ENCODE measurements around the gene KCTD16. TPM values are rescaled to one million over a fixed set of nuclear protein-coding genes. Genes with fewer than 3 reads are reported as not detected.

Gene KCTD16
- total and polyA plus RNA-seq, 8 donors, result 0.18 to 0.73 (median 0.35) TPM

- DNase-seq (peak in 2 of 4 donors; percentile 43 to 53), ATAC-seq (no peak)
- H3K4me1 ChIP-seq, result no peaks in the 10 kb centered on the region
- no peak overlapping the region for H3K4me3 ChIP-seq
- no peak overlapping the region for H3K27ac ChIP-seq
- no peaks in the 10 kb centered on the region for H3K36me3 ChIP-seq
- H3K9me3 ChIP-seq, result peaks cover 0 to 2% of the 10 kb centered on the region in 2 donors
- no peak for TF ChIP-seq CTCF (IDR thresholded peaks at IDR 0.05)
- intact Hi-C loops (cut with DNase I), result no loop called here
- H3K27me3 ChIP-seq, result no peaks in the 10 kb centered on the region
Measured at GRCh38 chr5:144510845-144511579, 340.3 kb downstream of the KCTD16 start.

GRCh38 chr5:144511580-144512072 lies 341.0 kb downstream of the KCTD16 start:
- H3K9me3 ChIP-seq, result peaks cover 0 to 2% of the 10 kb centered on the region in 2 donors
- no peaks in the 10 kb centered on the region for H3K27me3 ChIP-seq
- H3K27ac ChIP-seq, result no peak overlapping the region
- DNase-seq, result no peak
- H3K4me1 ChIP-seq, result no peaks in the 10 kb centered on the region
- no peaks in the 10 kb centered on the region for H3K36me3 ChIP-seq
- intact Hi-C loops (cut with DNase I), result no loop called here
- no peak for ATAC-seq
- H3K4me3 ChIP-seq, result no peak overlapping the region
- TF ChIP-seq CTCF (IDR thresholded peaks at IDR 0.05), result no peak

- no peak for ATAC-seq
- no peaks in the 10 kb centered on the region for H3K4me1 ChIP-seq
- H3K36me3 ChIP-seq, result no peaks in the 10 kb centered on the region
- H3K4me3 ChIP-seq, result no peak overlapping the region
- intact Hi-C loops (cut with DNase I), result no loop called here
- H3K27me3 ChIP-seq, result no peaks in the 10 kb centered on the region
- DNase-seq, result no peak
- no peak overlapping the region for H3K27ac ChIP-seq
- no peak for TF ChIP-seq CTCF (IDR thresholded peaks at IDR 0.05)
- H3K9me3 ChIP-seq, result peaks cover 0 to 3% of the 10 kb centered on the region in 2 donors
Measured at GRCh38 chr5:144522698-144523097, 352.0 kb downstream of the KCTD16 start.

GRCh38 chr5:144525000-144525399 lies 354.3 kb downstream of the KCTD16 start:
- Histone ChIP-seq H3K9me3 (peaks cover 0 to 3% of the 10 kb centered on the region in 2 donors), H3K27ac (no peak overlapping the region), H3K4me3 (no peak overlapping the region), H3K27me3 (no peaks in the 10 kb centered on the region), H3K4me1 (no peaks in the 10 kb centered on the region), H3K36me3 (no peaks in the 10 kb centered on the region)
- DNase-seq, result peak in 1 of 4 donors; percentile 52
- intact Hi-C loops (cut with DNase I), result no loop called here
- TF ChIP-seq CTCF (IDR thresholded peaks at IDR 0.05), result no peak
- ATAC-seq, result no peak

- Histone ChIP-seq H3K27me3 (no peaks in the 10 kb centered on the region), H3K27ac (no peak overlapping the region), H3K4me3 (no peak overlapping the region), H3K9me3 (peaks cover 0 to 20% of the 10 kb centered on the region in 2 donors), H3K36me3 (no peaks in the 10 kb centered on the region), H3K4me1 (no peaks in the 10 kb centered on the region)
- TF ChIP-seq CTCF (IDR thresholded peaks at IDR 0.05), result no peak
- ATAC-seq (no peak), DNase-seq (no peak)
- intact Hi-C loops (cut with DNase I), result no loop called here
Measured at GRCh38 chr5:144531188-144531587, 360.5 kb downstream of the KCTD16 start.

Other genes with a start within 250 kb of the KCTD16 start
- 10 to 100 TPM; 63.4 to 67.2 TPM for gene YIPF5, start 214 bp upstream of the KCTD16 start, total RNA-seq
- gene YIPF5, start 214 bp upstream of the KCTD16 start, polyA plus RNA-seq (ENCODE audit: insufficient read length in 6 of 6), result 10 to 100 TPM; 58.9 to 67.6 (median 62.2) TPM